OCI-LY3 (cell line): ENCODE data around the gene KCNH3.

Experiments used
- H2AFZ ChIP-seq: fragments of 200-600, 300-600 bp; shearing (Covaris generic); 2 replicates; pipeline ENCODE4 v1.6.0; 2014; ENCODE audit warnings: antibody characterized with exemption, low read depth, low read length
- H3K27ac ChIP-seq: fragments of 200-600, 300-600 bp; sonication (generic); 2 replicates; pipeline ENCODE4 v1.5.1; 2014; ENCODE audit warnings: mild to moderate bottlenecking, low read length, moderate library complexity, mixed read lengths
- H3K27me3 ChIP-seq: fragments of 200-600, 300-600 bp; sonication (generic); 2 replicates; pipeline ENCODE4 v1.6.1; 2014; ENCODE audit warnings: low read depth, low read length, mixed read lengths
- H3K36me3 ChIP-seq: fragments of 200-600, 300-600 bp; sonication (generic); replicated peaks from 2 replicates; pipeline ENCODE3; 2014; ENCODE audit warnings: low read depth, low read length, mixed read lengths
- H3K4me1 ChIP-seq: fragments of 300-600, 200-600 bp; sonication (generic); 2 replicates; pipeline ENCODE4 v1.6.1; 2014; ENCODE audit warnings: low read length, mixed read lengths
- H3K4me2 ChIP-seq: fragments of 200-600, 300-600 bp; sonication (generic); 2 replicates; pipeline ENCODE4 v1.6.1; 2014; ENCODE audit warnings: low read length, mixed read lengths
- H3K4me3 ChIP-seq: fragments of 300-600, 200-600 bp; sonication (generic); 2 replicates; pipeline ENCODE4 v1.5.1; 2014; ENCODE audit warnings: antibody characterized with exemption, mild to moderate bottlenecking, low read length, moderate library complexity
- H3K79me2 ChIP-seq: fragments of 300-600, 200-600 bp; shearing (Covaris generic); 2 replicates; pipeline ENCODE4 v1.6.1; 2014; ENCODE audit warnings: mild to moderate bottlenecking, low read length, mixed read lengths
- H3K9ac ChIP-seq: fragments of 300-600, 200-600 bp; shearing (Covaris generic); 2 replicates; pipeline ENCODE4 v1.6.0; 2014; ENCODE audit warnings: mild to moderate bottlenecking, low read length, moderate library complexity
- H3K9me3 ChIP-seq: fragments of 200-600, 300-600 bp; shearing (Covaris generic); 2 replicates; pipeline ENCODE4 v1.6.1; 2014; ENCODE audit warnings: low read length, mixed read lengths; ENCODE audit not compliant: insufficient read depth
- H4K20me1 ChIP-seq: fragments of 200-600, 300-600 bp; sonication (generic); 2 replicates; pipeline ENCODE4 v1.6.1; 2016; ENCODE audit warnings: low read length, mixed read lengths; ENCODE audit not compliant: insufficient read depth
- CTCF ChIP-seq: fragments of 200-600, 300-600 bp; sonication (generic); IDR thresholded peaks from 2 replicates; pipeline ENCODE4 v1.5.1; 2014; ENCODE audit warnings: antibody characterized with exemption, low read length, low read depth
- EZH2phosphoT487 ChIP-seq: fragments of 200-600 bp; shearing (Covaris generic); IDR thresholded peaks from 2 replicates; pipeline ENCODE4 v1.6.1; 2018; ENCODE audit warnings: antibody characterized with exemption, mixed run types, low read depth

KCNH3 gene

GRCh38 chr12:49541140-49541861 is 2.5 kb downstream of the KCNH3 start:
- TF ChIP-seq CTCF (no peak), EZH2phosphoT487 (no peak)
- H3K4me3 ChIP-seq: no peak overlapping the region
- no peaks in the 10 kb centered on the region for H4K20me1 ChIP-seq
- no peaks in the 10 kb centered on the region for H3K9me3 ChIP-seq
- H3K9ac ChIP-seq: no peak overlapping the region
- H3K36me3 ChIP-seq: no peaks in the 10 kb centered on the region
- H3K79me2 ChIP-seq: no peaks in the 10 kb centered on the region
- no peak overlapping the region for H3K4me2 ChIP-seq
- H3K27me3 ChIP-seq: peaks cover 18% of the 10 kb centered on the region
- H3K4me1 ChIP-seq: peaks cover 15% of the 10 kb centered on the region; the same call in 1 of the 2 replicates
- H2AFZ ChIP-seq: no peak overlapping the region
- no peak overlapping the region for H3K27ac ChIP-seq

- H3K27ac ChIP-seq: no peak overlapping the region
- H3K27me3 ChIP-seq: peaks cover 17% of the 10 kb centered on the region
- no peak overlapping the region for H3K9ac ChIP-seq
- H3K4me1 ChIP-seq: peaks cover 12% of the 10 kb centered on the region; the same call in 1 of the 2 replicates
- H3K79me2 ChIP-seq: no peaks in the 10 kb centered on the region
- no peak overlapping the region for H2AFZ ChIP-seq
- H4K20me1 ChIP-seq: no peaks in the 10 kb centered on the region
- H3K9me3 ChIP-seq: no peaks in the 10 kb centered on the region
- no peak overlapping the region for H3K4me3 ChIP-seq
- H3K4me2 ChIP-seq: no peak overlapping the region
- H3K36me3 ChIP-seq: no peaks in the 10 kb centered on the region
- TF ChIP-seq EZH2phosphoT487 (no peak), CTCF (no peak)
These were observed 3.2 kb downstream of the KCNH3 start for GRCh38 chr12:49541911-49542505.

DNA sequence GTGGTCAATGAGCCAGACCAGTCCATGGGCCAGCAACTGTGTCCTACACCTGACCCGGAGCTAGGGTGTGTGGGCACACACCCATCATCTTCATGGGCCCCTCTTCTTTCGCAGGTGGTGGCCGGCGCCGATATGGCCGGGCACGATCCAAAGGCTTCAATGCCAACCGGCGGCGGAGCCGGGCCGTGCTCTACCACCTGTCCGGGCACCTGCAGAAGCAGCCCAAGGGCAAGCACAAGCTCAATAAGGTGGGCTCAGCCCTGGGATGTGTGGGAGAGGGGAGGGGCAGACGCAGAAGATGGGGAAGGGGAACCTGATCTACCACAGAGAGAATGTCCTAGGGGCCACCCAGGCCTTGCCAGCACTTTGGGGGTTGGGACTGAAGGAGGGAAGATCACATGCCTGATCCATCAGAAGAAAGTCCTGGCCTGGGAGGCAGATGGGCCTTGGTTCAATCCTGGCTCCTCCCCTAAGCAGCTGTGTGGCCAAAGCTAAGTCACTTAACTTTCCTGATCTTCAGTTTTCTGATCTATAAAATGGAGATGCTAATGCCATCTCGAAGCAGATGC is 3.8 kb downstream of the KCNH3 start:
- H3K79me2 ChIP-seq: no peaks in the 10 kb centered on the region
- peaks cover 8% of the 10 kb centered on the region; the same call in 1 of the 2 replicates for H3K4me1 ChIP-seq
- H3K36me3 ChIP-seq: no peaks in the 10 kb centered on the region
- H3K4me3 ChIP-seq: no peak overlapping the region
- no peak overlapping the region for H3K4me2 ChIP-seq
- H3K9me3 ChIP-seq: no peaks in the 10 kb centered on the region
- peaks cover 11% of the 10 kb centered on the region for H3K27me3 ChIP-seq
- H2AFZ ChIP-seq: no peak overlapping the region
- no peak overlapping the region for H3K27ac ChIP-seq
- no peaks in the 10 kb centered on the region for H4K20me1 ChIP-seq
- TF ChIP-seq EZH2phosphoT487 (no peak), CTCF (no peak)
- H3K9ac ChIP-seq: no peak overlapping the region

DNA sequence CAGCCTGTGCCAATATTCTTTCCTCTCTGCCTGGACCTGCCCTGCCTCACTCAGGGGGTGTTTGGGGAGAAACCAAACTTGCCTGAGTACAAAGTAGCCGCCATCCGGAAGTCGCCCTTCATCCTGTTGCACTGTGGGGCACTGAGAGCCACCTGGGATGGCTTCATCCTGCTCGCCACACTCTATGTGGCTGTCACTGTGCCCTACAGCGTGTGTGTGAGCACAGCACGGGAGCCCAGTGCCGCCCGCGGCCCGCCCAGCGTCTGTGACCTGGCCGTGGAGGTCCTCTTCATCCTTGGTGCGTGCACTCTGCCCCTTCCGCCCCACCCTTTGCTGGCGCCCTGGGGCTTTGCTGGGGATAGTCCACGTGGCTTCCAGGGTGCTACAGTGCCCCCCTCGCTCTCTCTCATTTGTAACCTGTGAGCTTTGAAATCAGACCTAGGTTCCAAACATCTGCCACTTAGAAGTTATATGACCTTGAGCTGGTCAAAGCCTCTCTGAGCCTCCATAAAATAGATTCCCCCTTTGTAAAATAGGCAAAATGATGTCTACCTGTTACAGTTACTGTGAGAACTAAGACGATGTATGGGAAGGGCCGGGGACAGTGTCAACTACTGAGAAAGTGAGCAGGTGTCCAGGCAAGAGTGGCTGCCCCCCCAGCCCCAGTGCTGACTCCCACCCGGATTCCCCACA is 4.5 kb downstream of the KCNH3 start:
- Histone ChIP-seq H3K79me2 (no peaks in the 10 kb centered on the region), H3K9me3 (no peaks in the 10 kb centered on the region), H3K4me3 (no peak overlapping the region), H3K27ac (no peak overlapping the region), H2AFZ (no peak overlapping the region), H3K4me2 (no peak overlapping the region), H3K36me3 (no peaks in the 10 kb centered on the region), H3K4me1 (peaks cover 4% of the 10 kb centered on the region; the same call in 1 of the 2 replicates), H4K20me1 (no peaks in the 10 kb centered on the region), H3K27me3 (peaks cover 4% of the 10 kb centered on the region), H3K9ac (no peak overlapping the region)
- TF ChIP-seq CTCF (no peak), EZH2phosphoT487 (no peak)
